ENCODE data around the gene FAM151A. TPM values are rescaled to one million over a fixed set of nuclear protein-coding genes. Genes with fewer than 3 reads are reported as not detected.
A peak's percentile ranks its signal among the peaks of the same experiment; 100 is the strongest.

FAM151A gene
- total and polyA plus RNA-seq, 2 of the 13 experiments (the other 11 are each of a cell fraction or from before 2014, with no cell fraction given), result 0.29 to 3.6 TPM

DNA sequence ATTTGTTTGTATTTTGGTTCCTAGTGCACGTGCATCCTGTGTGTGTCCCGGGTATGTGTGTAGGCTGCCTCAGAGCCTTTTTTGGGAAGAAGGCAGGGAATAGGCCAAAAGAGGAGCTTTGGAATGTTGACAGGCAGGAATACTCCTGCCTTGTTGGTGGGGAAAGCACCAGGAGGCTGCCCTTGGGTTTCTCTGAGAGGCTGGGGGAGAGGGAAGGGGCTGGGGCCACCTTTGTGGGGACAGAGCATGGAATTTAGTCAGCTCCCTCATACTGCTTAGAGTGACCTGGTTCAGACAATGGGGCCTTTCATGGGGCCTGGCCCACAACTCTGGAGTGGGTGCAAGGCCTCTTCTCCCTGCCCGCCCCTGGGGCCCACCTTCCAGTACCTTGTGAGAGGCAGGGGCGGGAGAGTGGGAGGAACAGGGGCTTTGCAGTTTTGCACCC, 44.0 kb downstream of the FAM151A start (continued):
- TF ChIP-seq ZSCAN31 (CRISPR knock-in tag; IDR thresholded peaks at IDR 0.05; ENCODE audit: low read depth) (no peak), IKZF4 (CRISPR knock-in tag; IDR thresholded peaks at IDR 0.05; ENCODE audit: borderline replicate concordance, low read depth, not compliant biosample characterization) (no peak), ZBTB7B (CRISPR knock-in tag; IDR thresholded peaks at IDR 0.05) (peak; percentile 86), PCBP2 (optimal IDR thresholded peaks at IDR 0.05; ENCODE audit: low read depth, low read length, poor library complexity, severe bottlenecking) (no peak), ZNF160 (CRISPR knock-in tag; IDR thresholded peaks at IDR 0.05) (no peak), SNAPC2 (CRISPR knock-in tag; IDR thresholded peaks at IDR 0.05) (no peak), ZFP1 (CRISPR knock-in tag; IDR thresholded peaks at IDR 0.05) (no peak), AKAP8 (CRISPR knock-in tag; IDR thresholded peaks at IDR 0.05) (no peak), HNRNPUL1 (IDR thresholded peaks at IDR 0.05; ENCODE audit: low read depth, low read length) (no peak), ETV5 (CRISPR knock-in tag; IDR thresholded peaks at IDR 0.05; ENCODE audit: borderline replicate concordance) (no peak), ZNF296 (CRISPR knock-in tag; conservative IDR thresholded peaks at IDR 0.05) (no peak), MTA3 (CRISPR knock-in tag; IDR thresholded peaks at IDR 0.05) (no peak), MIER2 (CRISPR knock-in tag; IDR thresholded peaks at IDR 0.05) (no peak), ZKSCAN8 (CRISPR knock-in tag; IDR thresholded peaks at IDR 0.05; ENCODE audit: borderline replicate concordance) (no peak), TAF1 (CRISPR knock-in tag; IDR thresholded peaks at IDR 0.05) (no peak), PPARG (CRISPR knock-in tag; conservative IDR thresholded peaks at IDR 0.05) (no peak), ZNF138 (CRISPR knock-in tag; IDR thresholded peaks at IDR 0.05; ENCODE audit: low read depth) (no peak), ZNF644 (CRISPR knock-in tag; IDR thresholded peaks at IDR 0.05; ENCODE audit: low read depth) (no peak), ISX (CRISPR knock-in tag; conservative IDR thresholded peaks at IDR 0.05) (no peak), ZNF530 (CRISPR knock-in tag; IDR thresholded peaks at IDR 0.05; ENCODE audit: low read depth) (no peak)
- TF ChIP-seq, protein P1, sequence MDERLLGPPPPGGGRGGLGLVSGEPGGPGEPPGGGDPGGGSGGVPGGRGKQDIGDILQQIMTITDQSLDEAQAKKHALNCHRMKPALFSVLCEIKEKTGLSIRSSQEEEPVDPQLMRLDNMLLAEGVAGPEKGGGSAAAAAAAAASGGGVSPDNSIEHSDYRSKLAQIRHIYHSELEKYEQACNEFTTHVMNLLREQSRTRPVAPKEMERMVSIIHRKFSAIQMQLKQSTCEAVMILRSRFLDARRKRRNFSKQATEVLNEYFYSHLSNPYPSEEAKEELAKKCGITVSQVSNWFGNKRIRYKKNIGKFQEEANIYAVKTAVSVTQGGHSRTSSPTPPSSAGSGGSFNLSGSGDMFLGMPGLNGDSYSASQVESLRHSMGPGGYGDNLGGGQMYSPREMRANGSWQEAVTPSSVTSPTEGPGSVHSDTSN (CRISPR knock-in tag; IDR thresholded peaks at IDR 0.05), result no peak
- TF ChIP-seq, protein P2, sequence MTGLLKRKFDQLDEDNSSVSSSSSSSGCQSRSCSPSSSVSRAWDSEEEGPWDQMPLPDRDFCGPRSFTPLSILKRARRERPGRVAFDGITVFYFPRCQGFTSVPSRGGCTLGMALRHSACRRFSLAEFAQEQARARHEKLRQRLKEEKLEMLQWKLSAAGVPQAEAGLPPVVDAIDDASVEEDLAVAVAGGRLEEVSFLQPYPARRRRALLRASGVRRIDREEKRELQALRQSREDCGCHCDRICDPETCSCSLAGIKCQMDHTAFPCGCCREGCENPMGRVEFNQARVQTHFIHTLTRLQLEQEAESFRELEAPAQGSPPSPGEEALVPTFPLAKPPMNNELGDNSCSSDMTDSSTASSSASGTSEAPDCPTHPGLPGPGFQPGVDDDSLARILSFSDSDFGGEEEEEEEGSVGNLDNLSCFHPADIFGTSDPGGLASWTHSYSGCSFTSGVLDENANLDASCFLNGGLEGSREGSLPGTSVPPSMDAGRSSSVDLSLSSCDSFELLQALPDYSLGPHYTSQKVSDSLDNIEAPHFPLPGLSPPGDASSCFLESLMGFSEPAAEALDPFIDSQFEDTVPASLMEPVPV (CRISPR knock-in tag; IDR thresholded peaks at IDR 0.05), result no peak
- TF ChIP-seq, protein P3, sequence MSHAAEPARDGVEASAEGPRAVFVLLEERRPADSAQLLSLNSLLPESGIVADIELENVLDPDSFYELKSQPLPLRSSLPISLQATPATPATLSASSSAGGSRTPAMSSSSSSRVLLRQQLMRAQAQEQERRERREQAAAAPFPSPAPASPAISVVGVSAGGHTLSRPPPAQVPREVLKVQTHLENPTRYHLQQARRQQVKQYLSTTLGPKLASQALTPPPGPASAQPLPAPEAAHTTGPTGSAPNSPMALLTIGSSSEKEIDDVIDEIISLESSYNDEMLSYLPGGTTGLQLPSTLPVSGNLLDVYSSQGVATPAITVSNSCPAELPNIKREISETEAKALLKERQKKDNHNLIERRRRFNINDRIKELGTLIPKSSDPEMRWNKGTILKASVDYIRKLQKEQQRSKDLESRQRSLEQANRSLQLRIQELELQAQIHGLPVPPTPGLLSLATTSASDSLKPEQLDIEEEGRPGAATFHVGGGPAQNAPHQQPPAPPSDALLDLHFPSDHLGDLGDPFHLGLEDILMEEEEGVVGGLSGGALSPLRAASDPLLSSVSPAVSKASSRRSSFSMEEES (CRISPR knock-in tag; IDR thresholded peaks at IDR 0.05), result 0 out of 2 replicates have a peak, but pooled peaks have one; percentile 6
- TF ChIP-seq, protein P4, sequence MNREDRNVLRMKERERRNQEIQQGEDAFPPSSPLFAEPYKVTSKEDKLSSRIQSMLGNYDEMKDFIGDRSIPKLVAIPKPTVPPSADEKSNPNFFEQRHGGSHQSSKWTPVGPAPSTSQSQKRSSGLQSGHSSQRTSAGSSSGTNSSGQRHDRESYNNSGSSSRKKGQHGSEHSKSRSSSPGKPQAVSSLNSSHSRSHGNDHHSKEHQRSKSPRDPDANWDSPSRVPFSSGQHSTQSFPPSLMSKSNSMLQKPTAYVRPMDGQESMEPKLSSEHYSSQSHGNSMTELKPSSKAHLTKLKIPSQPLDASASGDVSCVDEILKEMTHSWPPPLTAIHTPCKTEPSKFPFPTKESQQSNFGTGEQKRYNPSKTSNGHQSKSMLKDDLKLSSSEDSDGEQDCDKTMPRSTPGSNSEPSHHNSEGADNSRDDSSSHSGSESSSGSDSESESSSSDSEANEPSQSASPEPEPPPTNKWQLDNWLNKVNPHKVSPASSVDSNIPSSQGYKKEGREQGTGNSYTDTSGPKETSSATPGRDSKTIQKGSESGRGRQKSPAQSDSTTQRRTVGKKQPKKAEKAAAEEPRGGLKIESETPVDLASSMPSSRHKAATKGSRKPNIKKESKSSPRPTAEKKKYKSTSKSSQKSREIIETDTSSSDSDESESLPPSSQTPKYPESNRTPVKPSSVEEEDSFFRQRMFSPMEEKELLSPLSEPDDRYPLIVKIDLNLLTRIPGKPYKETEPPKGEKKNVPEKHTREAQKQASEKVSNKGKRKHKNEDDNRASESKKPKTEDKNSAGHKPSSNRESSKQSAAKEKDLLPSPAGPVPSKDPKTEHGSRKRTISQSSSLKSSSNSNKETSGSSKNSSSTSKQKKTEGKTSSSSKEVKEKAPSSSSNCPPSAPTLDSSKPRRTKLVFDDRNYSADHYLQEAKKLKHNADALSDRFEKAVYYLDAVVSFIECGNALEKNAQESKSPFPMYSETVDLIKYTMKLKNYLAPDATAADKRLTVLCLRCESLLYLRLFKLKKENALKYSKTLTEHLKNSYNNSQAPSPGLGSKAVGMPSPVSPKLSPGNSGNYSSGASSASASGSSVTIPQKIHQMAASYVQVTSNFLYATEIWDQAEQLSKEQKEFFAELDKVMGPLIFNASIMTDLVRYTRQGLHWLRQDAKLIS (CRISPR knock-in tag; IDR thresholded peaks at IDR 0.05), result no peak

All from HepG2 (cell line).